SK-N-SH treated with all-trans-retinoic acid at 6 μM for 48 hours (cell line): ENCODE results near the gene LTBP3.

Source experiments
- ARNTL ChIP-seq: fragments of 450-650 bp; formaldehyde crosslinking; IDR thresholded peaks from 2 replicates; pipeline ENCODE4 v1.5.0; 2020; ENCODE audit warnings: low read depth, mild to moderate bottlenecking, moderate library complexity, borderline replicate concordance
- CSDC2 ChIP-seq: fragments of 250-450 bp; sonication (Bioruptor Pico); IDR thresholded peaks from 2 replicates; pipeline ENCODE4 v1.5.0; 2020; ENCODE audit warnings: mild to moderate bottlenecking, moderate library complexity

DNA sequence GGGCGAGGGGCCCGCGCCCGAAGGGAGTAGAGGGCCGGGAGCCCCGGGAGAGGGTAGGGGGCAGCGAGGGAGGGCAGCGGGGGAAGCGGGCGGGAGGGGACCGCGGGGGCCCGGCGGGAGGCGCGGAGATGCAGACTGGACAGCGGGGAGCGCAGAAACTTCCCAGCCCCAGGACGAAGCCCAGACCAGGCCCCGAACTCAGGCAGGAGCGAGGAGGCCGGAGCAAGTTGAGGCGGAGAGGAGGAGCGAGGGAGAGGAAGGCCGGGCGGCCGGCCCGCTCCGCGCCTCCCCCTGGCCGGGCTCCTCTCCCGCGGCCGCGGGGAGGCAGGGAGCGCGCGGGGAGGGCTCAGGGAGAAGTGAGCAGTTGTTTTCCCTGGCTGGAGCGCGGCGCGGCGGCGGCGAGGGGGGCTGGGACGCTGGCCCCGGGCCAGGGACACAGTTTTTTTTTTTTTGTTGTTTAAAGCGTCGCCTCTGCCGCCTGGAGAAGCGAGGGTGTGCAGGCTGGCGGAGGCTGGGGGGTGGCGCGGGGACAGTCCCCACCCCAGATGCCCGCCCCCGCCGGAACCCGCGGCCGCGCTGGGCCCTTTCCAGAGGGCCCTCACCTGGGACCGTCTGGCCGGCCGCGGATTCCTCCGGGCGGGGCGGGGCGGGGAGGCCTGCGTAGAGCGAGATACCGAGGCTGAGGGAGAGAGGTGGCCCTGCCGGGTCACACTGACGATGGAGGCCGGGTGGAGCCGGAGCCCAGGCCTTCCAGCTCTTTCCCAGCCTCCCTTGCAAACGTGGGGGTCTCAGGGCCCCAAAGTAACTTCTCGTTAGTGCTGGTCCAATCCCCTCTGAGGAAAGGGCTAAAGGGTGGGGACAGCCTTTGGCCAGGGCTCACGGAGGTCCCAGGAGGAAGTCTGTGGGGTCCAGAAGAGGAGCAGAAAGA, at the start of gene LTBP3:
- TF ChIP-seq CSDC2 (CRISPR knock-in tag) (no peak), ARNTL (CRISPR knock-in tag) (no peak)
